Panc1 (cell line): ENCODE measurements around the gene RABGAP1L. TPM values are rescaled to one million over a fixed set of nuclear protein-coding genes. Genes with fewer than 3 reads are reported as not detected.
"Not testable (repeated sequence)": the region's sequence is repeated elsewhere in the genome, so short reads cannot be mapped to it uniquely, and the experiment has no call there.

Experiments
- ATAC-seq: fragments of 200-7000 bp; cut with Tn5 transposase; 2 replicates; pipeline ENCODE4 v1.9.1; 2020; ENCODE audit warnings: mild to moderate bottlenecking, moderate library complexity
- BruUV-seq: library from RNA; stranded (reverse); fragments of 400-500 nt; replicated peaks from 2 replicates; lab custom pipeline; 2021; lab: Mats Ljungman, UMichigan
- CTCF ChIA-PET: fragments of 300-600 bp; sonication (Branson Sonifier 250); formaldehyde crosslinking; loops from one replicate; lab custom pipeline; 2022; ENCODE audit warnings: antibody characterized with exemption; lab: Charles Lee
- POLR2A ChIA-PET: fragments of 300-600 bp; sonication (Branson Sonifier 250); formaldehyde crosslinking; loops from one replicate; lab custom pipeline; 2022; ENCODE audit warnings: antibody characterized with exemption; lab: Charles Lee
- DNase-seq: peaks from one replicate; pipeline ENCODE4 v3.0.0-alpha.2; 2010; ENCODE audit warnings: low read depth, low spot score
- H3K27ac ChIP-seq: 2 replicates; pipeline ENCODE4 v1.5.1; 2011; ENCODE audit warnings: mild to moderate bottlenecking, low read length, inconsistent platforms
- H3K27me3 ChIP-seq: fragments of 200-500 bp; sonication (Bioruptor generic); 2 replicates; pipeline ENCODE4 v1.6.0; 2014; ENCODE audit warnings: low read length, inconsistent platforms; ENCODE audit not compliant: control insufficient read depth, insufficient read depth
- H3K36me3 ChIP-seq: fragments of 200-500 bp; sonication (Bioruptor generic); 2 replicates; pipeline ENCODE4 v1.5.1; 2014; ENCODE audit warnings: inconsistent platforms, mild to moderate bottlenecking, low read length, moderate library complexity; ENCODE audit not compliant: control insufficient read depth, insufficient read depth
- H3K4me1 ChIP-seq: 2 replicates; pipeline ENCODE4 v1.5.1; 2011; ENCODE audit warnings: inconsistent platforms, mild to moderate bottlenecking, low read length, moderate library complexity; ENCODE audit not compliant: control insufficient read depth, insufficient read depth
- H3K4me3 ChIP-seq, 2 experiments: 2 replicates each; pipeline ENCODE4 v1.5.1; 2011 to 2012; ENCODE audit warnings: low read depth in 2 of 2, low read length in 2 of 2, mild to moderate bottlenecking in 2 of 2, inconsistent platforms in 1 of 2, moderate library complexity in 1 of 2
- H3K9me3 ChIP-seq: fragments of 200-500 bp; sonication (Bioruptor generic); 2 replicates; pipeline ENCODE4 v1.5.1; 2014; ENCODE audit warnings: low read depth, mild to moderate bottlenecking, inconsistent platforms, low read length, moderate library complexity; ENCODE audit not compliant: control insufficient read depth, insufficient read depth
- POLR2AphosphoS5 ChIP-seq: IDR thresholded peaks from 2 replicates; pipeline ENCODE4 v1.6.1; 2012; ENCODE audit warnings: mild to moderate bottlenecking, low read depth, low read length, moderate library complexity
- SIN3A ChIP-seq: IDR thresholded peaks from 2 replicates; pipeline ENCODE4 v1.6.1; 2012; ENCODE audit warnings: low read depth, mild to moderate bottlenecking, low read length, moderate library complexity, borderline replicate concordance; ENCODE audit not compliant: insufficient read depth
- TCF7L2 ChIP-seq: IDR thresholded peaks from 2 replicates; pipeline ENCODE4 v1.6.1; 2011; ENCODE audit warnings: mild to moderate bottlenecking, low read depth, low read length, inconsistent platforms
- in situ Hi-C: cut with HindIII; loops from 2 replicates; pipeline ENCODE4 v1.10.0; 2016; ENCODE audit warnings: low sequenced_read_pairs, low pct_unique_long_range_greater_than_20kb
- intact Hi-C: fragments of 100-400 bp; cut with micrococcal nuclease; formaldehyde crosslinking; loops from one replicate; pipeline ENCODE4 v1.10.0; 2022; ENCODE audit not compliant: unreplicated experiment
- total RNA-seq: library from RNA; stranded (reverse); gene quantifications from one replicate; pipeline ENCODE4 v1.2.1, GENCODE V29; 2021; ENCODE audit not compliant: unreplicated experiment
- TF ChIP-seq, protein P1 (sequence below), 2 experiments: IDR thresholded peaks; 2 replicates each; pipeline ENCODE4 v1.6.1; 2011 to 2012; ENCODE audit warnings: low read depth in 2 of 2, control low read depth in 1 of 2, low read length in 1 of 2, mild to moderate bottlenecking in 1 of 2, moderate library complexity in 1 of 2; ENCODE audit not compliant: insufficient read depth in 1 of 2
- TF ChIP-seq, protein P2 (sequence below): fragments of 450-650 bp; IDR thresholded peaks from 2 replicates; pipeline ENCODE4 v1.5.1; 2017; ENCODE audit warnings: mild to moderate bottlenecking

The RABGAP1L gene
- total RNA-seq, 1 experiment from 2014 or later: 37.0 TPM

DNA sequence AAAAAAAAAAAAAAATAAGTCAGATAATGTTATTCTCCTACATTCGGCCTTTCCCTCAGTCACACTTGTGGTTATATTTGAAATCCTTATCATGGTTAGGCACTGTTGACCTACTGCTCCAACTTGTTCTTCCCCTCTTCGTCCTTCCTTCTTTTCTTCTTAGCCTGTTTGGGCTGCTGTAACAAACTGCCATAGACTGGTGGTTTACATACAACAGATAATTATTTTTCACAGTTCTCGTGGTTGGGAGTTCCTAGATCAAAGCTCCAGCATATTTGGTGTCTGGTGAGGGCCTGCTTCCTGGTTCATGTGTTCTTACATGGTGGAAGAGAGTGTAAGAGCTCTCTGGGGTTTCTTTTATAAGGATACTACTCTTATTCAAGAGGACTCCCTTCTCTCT lies 73.4 kb downstream of the RABGAP1L start:
- H3K4me3 ChIP-seq: no peak overlapping the region
- no peaks in the 10 kb centered on the region for H3K9me3 ChIP-seq
- H3K4me1 ChIP-seq: no peaks in the 10 kb centered on the region
- in situ Hi-C loops (no loop called here), intact Hi-C loops (no loop called here)
- DNase-seq (no peak), ATAC-seq (no peak)
- H3K27me3 ChIP-seq: no peaks in the 10 kb centered on the region
- CTCF ChIA-PET: no interaction called here
- no TSS peak for BruUV-seq
- H3K36me3 ChIP-seq: no peaks in the 10 kb centered on the region
- POLR2A ChIA-PET: no interaction called here
- no peak overlapping the region for H3K27ac ChIP-seq
- TF ChIP-seq POLR2AphosphoS5 (no peak), TCF7L2 (no peak), SIN3A (no peak)
- TF ChIP-seq, protein P1, sequence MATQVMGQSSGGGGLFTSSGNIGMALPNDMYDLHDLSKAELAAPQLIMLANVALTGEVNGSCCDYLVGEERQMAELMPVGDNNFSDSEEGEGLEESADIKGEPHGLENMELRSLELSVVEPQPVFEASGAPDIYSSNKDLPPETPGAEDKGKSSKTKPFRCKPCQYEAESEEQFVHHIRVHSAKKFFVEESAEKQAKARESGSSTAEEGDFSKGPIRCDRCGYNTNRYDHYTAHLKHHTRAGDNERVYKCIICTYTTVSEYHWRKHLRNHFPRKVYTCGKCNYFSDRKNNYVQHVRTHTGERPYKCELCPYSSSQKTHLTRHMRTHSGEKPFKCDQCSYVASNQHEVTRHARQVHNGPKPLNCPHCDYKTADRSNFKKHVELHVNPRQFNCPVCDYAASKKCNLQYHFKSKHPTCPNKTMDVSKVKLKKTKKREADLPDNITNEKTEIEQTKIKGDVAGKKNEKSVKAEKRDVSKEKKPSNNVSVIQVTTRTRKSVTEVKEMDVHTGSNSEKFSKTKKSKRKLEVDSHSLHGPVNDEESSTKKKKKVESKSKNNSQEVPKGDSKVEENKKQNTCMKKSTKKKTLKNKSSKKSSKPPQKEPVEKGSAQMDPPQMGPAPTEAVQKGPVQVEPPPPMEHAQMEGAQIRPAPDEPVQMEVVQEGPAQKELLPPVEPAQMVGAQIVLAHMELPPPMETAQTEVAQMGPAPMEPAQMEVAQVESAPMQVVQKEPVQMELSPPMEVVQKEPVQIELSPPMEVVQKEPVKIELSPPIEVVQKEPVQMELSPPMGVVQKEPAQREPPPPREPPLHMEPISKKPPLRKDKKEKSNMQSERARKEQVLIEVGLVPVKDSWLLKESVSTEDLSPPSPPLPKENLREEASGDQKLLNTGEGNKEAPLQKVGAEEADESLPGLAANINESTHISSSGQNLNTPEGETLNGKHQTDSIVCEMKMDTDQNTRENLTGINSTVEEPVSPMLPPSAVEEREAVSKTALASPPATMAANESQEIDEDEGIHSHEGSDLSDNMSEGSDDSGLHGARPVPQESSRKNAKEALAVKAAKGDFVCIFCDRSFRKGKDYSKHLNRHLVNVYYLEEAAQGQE (IDR thresholded peaks at IDR 0.05; ENCODE audit: insufficient read depth in 1 of 2, low read depth in 2 of 2, low read length in 1 of 2): no peak
- TF ChIP-seq, protein P2, sequence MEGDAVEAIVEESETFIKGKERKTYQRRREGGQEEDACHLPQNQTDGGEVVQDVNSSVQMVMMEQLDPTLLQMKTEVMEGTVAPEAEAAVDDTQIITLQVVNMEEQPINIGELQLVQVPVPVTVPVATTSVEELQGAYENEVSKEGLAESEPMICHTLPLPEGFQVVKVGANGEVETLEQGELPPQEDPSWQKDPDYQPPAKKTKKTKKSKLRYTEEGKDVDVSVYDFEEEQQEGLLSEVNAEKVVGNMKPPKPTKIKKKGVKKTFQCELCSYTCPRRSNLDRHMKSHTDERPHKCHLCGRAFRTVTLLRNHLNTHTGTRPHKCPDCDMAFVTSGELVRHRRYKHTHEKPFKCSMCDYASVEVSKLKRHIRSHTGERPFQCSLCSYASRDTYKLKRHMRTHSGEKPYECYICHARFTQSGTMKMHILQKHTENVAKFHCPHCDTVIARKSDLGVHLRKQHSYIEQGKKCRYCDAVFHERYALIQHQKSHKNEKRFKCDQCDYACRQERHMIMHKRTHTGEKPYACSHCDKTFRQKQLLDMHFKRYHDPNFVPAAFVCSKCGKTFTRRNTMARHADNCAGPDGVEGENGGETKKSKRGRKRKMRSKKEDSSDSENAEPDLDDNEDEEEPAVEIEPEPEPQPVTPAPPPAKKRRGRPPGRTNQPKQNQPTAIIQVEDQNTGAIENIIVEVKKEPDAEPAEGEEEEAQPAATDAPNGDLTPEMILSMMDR: no peak

DNA sequence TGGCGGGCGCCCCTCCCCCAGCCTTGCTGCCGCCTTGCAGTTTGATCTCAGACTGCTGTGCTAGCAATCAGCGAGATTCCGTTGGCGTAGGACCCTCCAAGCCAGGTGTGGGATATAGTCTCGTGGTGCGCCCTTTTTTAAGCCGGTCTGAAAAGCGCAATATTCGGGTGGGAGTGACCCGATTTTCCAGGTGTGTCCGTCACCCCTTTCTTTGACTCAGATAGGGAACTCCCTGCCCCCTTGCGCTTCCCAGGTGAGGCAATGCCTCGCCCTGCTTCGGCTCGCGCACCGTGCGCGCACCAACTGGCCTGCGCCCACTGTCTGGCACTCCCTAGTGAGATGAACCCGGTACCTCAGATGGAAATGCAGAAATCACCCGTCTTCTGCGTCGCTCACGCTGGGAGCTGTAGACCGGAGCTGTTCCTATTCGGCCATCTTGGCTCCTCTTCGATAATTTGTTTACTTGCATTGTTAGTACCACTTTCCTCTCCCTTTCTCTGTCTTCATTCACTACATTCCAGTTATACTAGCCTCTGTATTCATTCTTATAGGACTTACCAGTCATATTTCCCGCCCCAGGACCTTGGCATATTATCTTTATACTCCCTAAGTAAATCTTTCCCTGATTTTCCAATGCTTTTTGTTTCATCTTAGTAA lies 79.7 kb downstream of the RABGAP1L start:
- H3K9me3 ChIP-seq, DNase-seq, POLR2A ChIA-PET, H3K4me1 ChIP-seq, H3K27me3 ChIP-seq, BruUV-seq, intact Hi-C loops, CTCF ChIA-PET, in situ Hi-C loops, H3K36me3 ChIP-seq: not testable (repeated sequence)
- peak; percentile 66; the same call in 1 of the 2 replicates for ATAC-seq
- peak overlapping the region; percentile 90 for H3K27ac ChIP-seq
- peak overlapping the region; percentile 34 to 54 for H3K4me3 ChIP-seq

DNA sequence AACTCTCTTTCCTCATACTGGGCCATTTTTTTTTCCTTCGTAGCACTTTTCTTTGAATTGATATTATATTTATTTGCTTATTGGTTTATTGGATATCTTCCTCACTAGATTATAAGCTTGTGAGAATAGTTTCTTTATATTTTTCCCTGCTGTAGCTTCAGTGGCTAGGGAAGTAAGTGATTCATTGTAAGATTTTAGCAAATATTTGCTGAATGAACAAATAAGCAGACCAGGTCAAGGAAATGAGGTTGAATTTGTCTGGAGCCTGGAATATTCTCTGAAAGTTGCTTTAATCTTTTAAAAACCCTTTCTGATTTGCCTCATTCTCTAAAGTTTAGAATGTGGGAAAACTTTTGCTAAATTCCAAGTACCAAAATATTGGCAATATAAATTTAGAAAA lies 80.2 kb downstream of the RABGAP1L start:
- intact Hi-C loops: no loop called here
- CTCF ChIA-PET: no interaction called here
- TF ChIP-seq SIN3A: no peak
- no peak for TF ChIP-seq TCF7L2
- TF ChIP-seq, protein P2: no peak
- TF ChIP-seq POLR2AphosphoS5: no peak
- TF ChIP-seq, protein P1 (IDR thresholded peaks at IDR 0.05; ENCODE audit: insufficient read depth in 1 of 2, low read depth in 2 of 2, low read length in 1 of 2): no peak
- DNase-seq (no peak), ATAC-seq (no peak)
- no peaks in the 10 kb centered on the region for H3K36me3 ChIP-seq
- H3K9me3 ChIP-seq: no peaks in the 10 kb centered on the region
- H3K4me1 ChIP-seq: peaks cover 4% of the 10 kb centered on the region
- H3K4me3 ChIP-seq: peak overlapping the region; percentile 34 to 54; a peak in 3 of 4 replicates
- H3K27me3 ChIP-seq: no peaks in the 10 kb centered on the region
- in situ Hi-C loops: no loop called here
- peak overlapping the region; percentile 90 for H3K27ac ChIP-seq
- no TSS peak for BruUV-seq
- POLR2A ChIA-PET: no interaction called here
